GM18508 (cell line): ENCODE data around the gene DMRT2.
A peak's percentile ranks its signal among the peaks of the same experiment; 100 is the strongest.

ENCODE experiments used
- ATAC-seq: cut with Tn5 transposase; IDR thresholded peaks from one replicate; pipeline ENCODE4 v1.9.1; 2021; ENCODE audit warnings: moderate number of reproducible peaks; ENCODE audit not compliant: insufficient read depth, unreplicated experiment

The DMRT2 gene

GRCh38 chr9:1050125-1050895 lies at the start of gene DMRT2:
DMRT2 (plus strand) TSS chr9:1050357; CDS start chr9:1051614, 1,257 bp downstream.
- no peak for ATAC-seq

- no peak for ATAC-seq
Observed at GRCh38 chr9:1001838-1002237, 48.3 kb upstream of the DMRT2 start.

GRCh38 chr9:1002678-1003077 lies 47.5 kb upstream of the DMRT2 start:
- no peak for ATAC-seq

GRCh38 chr9:1005043-1005667 lies 45.0 kb upstream of the DMRT2 start:
- no peak for ATAC-seq

- no peak for ATAC-seq
Observed at GRCh38 chr9:1007312-1007711, 42.8 kb upstream of the DMRT2 start.

GRCh38 chr9:1008216-1008615 lies 41.9 kb upstream of the DMRT2 start:
- no peak for ATAC-seq

GRCh38 chr9:1009101-1009707 lies 41.0 kb upstream of the DMRT2 start:
- peak; percentile 93 for ATAC-seq

GRCh38 chr9:1013021-1013420 lies 37.1 kb upstream of the DMRT2 start:
- ATAC-seq = no peak

GRCh38 chr9:1014225-1014624 lies 35.9 kb upstream of the DMRT2 start:
- no peak for ATAC-seq

GRCh38 chr9:1014640-1015039 lies 35.5 kb upstream of the DMRT2 start:
- ATAC-seq = no peak

- ATAC-seq = no peak
Observed at GRCh38 chr9:1018121-1018520, 32.0 kb upstream of the DMRT2 start.

GRCh38 chr9:1024112-1024511 lies 26.0 kb upstream of the DMRT2 start:
- ATAC-seq = no peak

- no peak for ATAC-seq
Observed at GRCh38 chr9:1025131-1025530, 25.0 kb upstream of the DMRT2 start.

GRCh38 chr9:1026219-1026618 lies 23.9 kb upstream of the DMRT2 start:
- no peak for ATAC-seq

- ATAC-seq = no peak
Observed at GRCh38 chr9:1028501-1029190, 21.5 kb upstream of the DMRT2 start.

GRCh38 chr9:1031951-1032601 lies 18.1 kb upstream of the DMRT2 start:
- no peak for ATAC-seq

- ATAC-seq = no peak
Observed at GRCh38 chr9:1034271-1034670, 15.9 kb upstream of the DMRT2 start.

- no peak for ATAC-seq
Observed at GRCh38 chr9:1039589-1039988, 10.6 kb upstream of the DMRT2 start.

- no peak for ATAC-seq
Observed at GRCh38 chr9:1042466-1042865, 7.7 kb upstream of the DMRT2 start.

GRCh38 chr9:1044643-1045042 lies 5.5 kb upstream of the DMRT2 start:
- no peak for ATAC-seq
